Stomach (tissue), 4 donors: Measurements from ENCODE around the gene CREBRF.

Source experiments
- EP300 ChIP-seq: sonication (generic); formaldehyde crosslinking; IDR thresholded peaks from one replicate; pipeline ENCODE4 v1.6.1; 2017; ENCODE audit warnings: antibody characterized with exemption
- TF ChIP-seq, protein P1 (sequence below), 7 experiments: fragments of 450-650 bp in 4 of 7; fragments of 200-600 bp in 3 of 7; sonication (generic) in 3 of 7; IDR thresholded peaks; one replicate each; pipeline ENCODE4 v1.5.1; 2016 to 2019; ENCODE audit warnings: antibody characterized with exemption in 7 of 7, control low read depth in 2 of 7, mild to moderate bottlenecking in 1 of 7

- TF ChIP-seq, protein P1, sequence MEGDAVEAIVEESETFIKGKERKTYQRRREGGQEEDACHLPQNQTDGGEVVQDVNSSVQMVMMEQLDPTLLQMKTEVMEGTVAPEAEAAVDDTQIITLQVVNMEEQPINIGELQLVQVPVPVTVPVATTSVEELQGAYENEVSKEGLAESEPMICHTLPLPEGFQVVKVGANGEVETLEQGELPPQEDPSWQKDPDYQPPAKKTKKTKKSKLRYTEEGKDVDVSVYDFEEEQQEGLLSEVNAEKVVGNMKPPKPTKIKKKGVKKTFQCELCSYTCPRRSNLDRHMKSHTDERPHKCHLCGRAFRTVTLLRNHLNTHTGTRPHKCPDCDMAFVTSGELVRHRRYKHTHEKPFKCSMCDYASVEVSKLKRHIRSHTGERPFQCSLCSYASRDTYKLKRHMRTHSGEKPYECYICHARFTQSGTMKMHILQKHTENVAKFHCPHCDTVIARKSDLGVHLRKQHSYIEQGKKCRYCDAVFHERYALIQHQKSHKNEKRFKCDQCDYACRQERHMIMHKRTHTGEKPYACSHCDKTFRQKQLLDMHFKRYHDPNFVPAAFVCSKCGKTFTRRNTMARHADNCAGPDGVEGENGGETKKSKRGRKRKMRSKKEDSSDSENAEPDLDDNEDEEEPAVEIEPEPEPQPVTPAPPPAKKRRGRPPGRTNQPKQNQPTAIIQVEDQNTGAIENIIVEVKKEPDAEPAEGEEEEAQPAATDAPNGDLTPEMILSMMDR (IDR thresholded peaks at IDR 0.05) = no peak
- TF ChIP-seq EP300 = no peak
Observed at GRCh38 chr5:173119719-173120118, 63.6 kb downstream of the CREBRF start.
